Stomach (tissue), 4 donors: ENCODE results near the gene SLC34A3.
A peak's percentile ranks its signal among the peaks of the same experiment; 100 is the strongest.

Source experiments
- CTCF ChIP-seq, 7 experiments: fragments of 450-650 bp in 4 of 7; fragments of 200-600 bp in 3 of 7; sonication (generic) in 3 of 7; IDR thresholded peaks; one replicate each; pipeline ENCODE4 v1.5.1; 2016 to 2019; ENCODE audit warnings: antibody characterized with exemption in 7 of 7, control low read depth in 2 of 7, mild to moderate bottlenecking in 1 of 7
- EP300 ChIP-seq: sonication (generic); formaldehyde crosslinking; IDR thresholded peaks from one replicate; pipeline ENCODE4 v1.6.1; 2017; ENCODE audit warnings: antibody characterized with exemption
- POLR2AphosphoS5 ChIP-seq, 3 donors: sonication (generic); formaldehyde crosslinking; IDR thresholded peaks; one replicate each; pipeline ENCODE4 v1.6.1; 2016; ENCODE audit warnings: antibody characterized with exemption in 3 of 3

GRCh38 chr9:137243626-137244485 is 13.2 kb downstream of the SLC34A3 start:
- TF ChIP-seq POLR2AphosphoS5 (IDR thresholded peaks at IDR 0.05) (peak in 2 of 3 donors; percentile 21 to 34), CTCF (IDR thresholded peaks at IDR 0.05) (no peak), EP300 (no peak)
